Coronary artery (tissue), 2 donors: ENCODE results near the gene EFNA5.
A peak's percentile ranks its signal among the peaks of the same experiment; 100 is the strongest.

Experiments used
- DNase-seq: peaks from one replicate; pipeline ENCODE4 v3.0.0-alpha.2; 2017; ENCODE audit warnings: low spot score
- H3K27ac ChIP-seq, 2 donors: fragments of 200-600 bp; sonication (generic); one replicate each; pipeline ENCODE4 v1.5.1; 2016 to 2019
- H3K4me3 ChIP-seq: fragments of 200-600 bp; sonication (generic); 2 replicates; pipeline ENCODE4 v1.5.1; 2016; ENCODE audit warnings: mild to moderate bottlenecking, moderate library complexity
- CTCF ChIP-seq: fragments of 200-600 bp; sonication (generic); IDR thresholded peaks from one replicate; pipeline ENCODE4 v1.5.1; 2019; ENCODE audit warnings: antibody characterized with exemption

Gene EFNA5

DNA sequence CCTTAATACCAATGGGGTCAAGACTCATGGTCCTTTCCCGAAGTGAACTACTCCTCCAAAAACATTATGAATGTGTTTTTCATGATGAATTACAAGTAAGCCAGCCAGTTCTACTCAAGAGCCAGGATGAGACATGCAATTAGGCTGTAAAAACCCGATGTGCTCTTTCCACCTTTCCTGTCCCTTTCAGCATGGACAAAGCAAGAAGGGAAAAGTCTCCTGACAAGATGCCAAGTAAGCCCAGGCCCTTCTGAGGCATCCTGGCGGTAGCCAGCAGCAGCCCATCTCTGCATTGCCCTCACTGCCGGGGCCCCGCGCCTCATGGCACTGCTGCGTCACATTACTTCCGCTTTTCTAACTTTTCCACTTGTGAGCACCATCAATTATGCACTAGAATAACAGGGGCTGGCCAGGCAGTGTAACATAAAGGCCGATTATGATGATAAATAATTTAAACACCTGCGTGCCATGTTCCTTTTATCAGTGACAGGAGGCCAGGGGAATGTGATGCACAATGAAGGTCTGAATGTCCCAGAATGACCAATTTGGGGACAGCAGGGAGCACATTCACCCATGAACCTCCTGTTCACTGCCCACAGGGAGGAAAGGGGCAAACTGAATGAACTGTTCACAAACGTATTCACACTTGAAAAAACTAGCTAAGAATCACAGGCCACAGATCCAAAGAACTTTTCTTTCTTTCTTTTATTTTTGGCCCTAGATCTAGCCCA lies 37.4 kb downstream of the EFNA5 start:
- H3K4me3 ChIP-seq, result no peak overlapping the region
- no peak for TF ChIP-seq CTCF
- peak overlapping the region in 1 of 2 donors; percentile 43 for H3K27ac ChIP-seq
- DNase-seq, result no peak

DNA sequence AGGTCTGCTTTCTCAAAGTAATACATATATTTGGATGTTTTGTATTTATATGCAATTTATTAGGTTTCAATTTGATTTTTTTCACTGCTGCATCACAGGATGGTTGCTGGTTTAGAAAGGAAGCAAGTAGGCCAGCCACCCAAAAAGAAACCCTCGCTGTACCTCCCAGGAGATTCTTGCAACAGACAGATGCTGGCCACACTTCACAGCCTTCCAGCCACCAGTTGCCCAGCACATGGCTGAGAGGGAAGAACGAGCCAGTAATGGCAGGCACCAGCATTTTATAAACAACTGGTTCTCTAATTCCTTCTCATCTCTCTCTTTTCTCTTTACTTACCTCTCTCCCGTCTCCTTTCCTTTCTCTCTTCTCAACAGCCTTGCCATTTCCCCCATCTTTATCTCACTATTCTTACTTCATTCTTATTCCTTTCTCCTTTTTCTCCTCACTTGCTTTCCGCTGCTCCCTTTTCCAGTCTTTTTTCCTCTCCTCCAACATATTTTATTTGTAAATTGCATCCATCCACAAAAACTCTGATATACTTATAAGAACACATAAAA lies 38.9 kb downstream of the EFNA5 start:
- no peak overlapping the region for H3K4me3 ChIP-seq
- no peak for DNase-seq
- TF ChIP-seq CTCF, result no peak
- H3K27ac ChIP-seq, result no peak overlapping the region

- Histone ChIP-seq H3K27ac (no peak overlapping the region), H3K4me3 (no peak overlapping the region)
Observed at GRCh38 chr5:107630184-107630583, 40.6 kb downstream of the EFNA5 start.

DNA sequence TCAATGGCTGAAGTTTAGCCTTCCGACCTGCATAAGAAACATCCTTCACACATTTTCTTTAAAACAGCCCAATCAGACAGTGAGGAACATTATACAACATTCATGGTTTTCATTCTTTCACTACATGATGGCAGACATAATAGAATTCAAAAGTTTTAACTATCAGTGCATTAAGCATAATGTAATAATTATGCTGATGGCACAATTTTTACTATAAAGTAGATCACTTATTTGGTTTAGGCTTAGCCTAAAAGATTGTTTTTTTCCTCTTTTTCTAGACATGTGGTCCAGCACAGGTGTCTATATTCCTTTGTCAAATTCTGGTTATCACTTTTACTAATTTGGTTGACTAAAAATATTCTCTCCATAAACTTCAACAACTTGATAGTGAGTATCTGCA lies 46.5 kb downstream of the EFNA5 start:
- no peak for DNase-seq
- no peak for TF ChIP-seq CTCF
- H3K27ac ChIP-seq, result no peak overlapping the region
- no peak overlapping the region for H3K4me3 ChIP-seq

More at GRCh38 chr5:107630184-107630583, 40.6 kb downstream of the EFNA5 start:
- no peak for DNase-seq
- no peak for TF ChIP-seq CTCF

DNA sequence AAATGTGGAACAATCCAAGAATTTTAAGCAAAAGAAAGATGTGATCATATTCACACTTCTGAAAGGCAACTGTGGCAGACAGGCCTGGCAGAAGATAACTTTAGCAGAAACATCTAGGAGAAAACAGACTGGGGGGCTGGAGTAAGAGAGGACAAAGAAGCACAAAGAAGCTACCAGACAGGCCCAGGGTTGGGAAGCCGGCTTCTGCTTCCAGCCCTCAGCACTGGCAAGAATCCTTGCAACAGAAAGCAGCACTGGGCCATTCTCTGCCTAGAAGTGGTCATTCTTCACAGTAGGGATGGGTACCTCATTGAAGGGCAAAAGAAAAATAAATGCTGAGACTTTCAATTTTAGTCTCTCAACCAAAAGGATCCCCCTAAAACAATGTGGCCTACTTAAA lies 49.6 kb downstream of the EFNA5 start:
- no peak for DNase-seq
- no peak for TF ChIP-seq CTCF
- H3K27ac ChIP-seq, result no peak overlapping the region
- no peak overlapping the region for H3K4me3 ChIP-seq

- no peak overlapping the region for H3K4me3 ChIP-seq
- H3K27ac ChIP-seq, result no peak overlapping the region
- no peak for TF ChIP-seq CTCF
- DNase-seq, result no peak
Observed at GRCh38 chr5:107619781-107620180, 51.0 kb downstream of the EFNA5 start.

DNA sequence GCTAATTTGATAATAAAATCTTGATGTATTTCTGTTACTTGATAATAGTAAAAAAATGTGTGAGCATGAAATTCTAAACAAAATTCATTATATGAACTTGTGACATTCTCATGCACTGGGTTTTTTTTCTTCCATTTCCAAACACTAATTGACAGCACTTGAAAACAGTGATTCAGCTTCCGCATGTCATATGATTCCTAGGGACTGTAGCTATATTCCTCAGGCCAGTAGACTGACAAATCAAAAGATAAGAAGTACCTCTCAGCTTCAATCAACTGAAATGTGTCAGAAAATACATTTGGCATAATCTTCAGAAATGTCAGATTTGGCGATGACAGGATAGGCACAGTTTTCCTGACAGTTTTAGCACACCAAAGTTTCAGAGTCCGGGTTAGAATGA lies 52.5 kb downstream of the EFNA5 start:
- Histone ChIP-seq H3K27ac (no peak overlapping the region), H3K4me3 (no peak overlapping the region)
- no peak for TF ChIP-seq CTCF
- no peak for DNase-seq
